Measurements from ENCODE around the gene KIF5A.
A peak's percentile ranks its signal among the peaks of the same experiment; 100 is the strongest.

The KIF5A gene

DNA sequence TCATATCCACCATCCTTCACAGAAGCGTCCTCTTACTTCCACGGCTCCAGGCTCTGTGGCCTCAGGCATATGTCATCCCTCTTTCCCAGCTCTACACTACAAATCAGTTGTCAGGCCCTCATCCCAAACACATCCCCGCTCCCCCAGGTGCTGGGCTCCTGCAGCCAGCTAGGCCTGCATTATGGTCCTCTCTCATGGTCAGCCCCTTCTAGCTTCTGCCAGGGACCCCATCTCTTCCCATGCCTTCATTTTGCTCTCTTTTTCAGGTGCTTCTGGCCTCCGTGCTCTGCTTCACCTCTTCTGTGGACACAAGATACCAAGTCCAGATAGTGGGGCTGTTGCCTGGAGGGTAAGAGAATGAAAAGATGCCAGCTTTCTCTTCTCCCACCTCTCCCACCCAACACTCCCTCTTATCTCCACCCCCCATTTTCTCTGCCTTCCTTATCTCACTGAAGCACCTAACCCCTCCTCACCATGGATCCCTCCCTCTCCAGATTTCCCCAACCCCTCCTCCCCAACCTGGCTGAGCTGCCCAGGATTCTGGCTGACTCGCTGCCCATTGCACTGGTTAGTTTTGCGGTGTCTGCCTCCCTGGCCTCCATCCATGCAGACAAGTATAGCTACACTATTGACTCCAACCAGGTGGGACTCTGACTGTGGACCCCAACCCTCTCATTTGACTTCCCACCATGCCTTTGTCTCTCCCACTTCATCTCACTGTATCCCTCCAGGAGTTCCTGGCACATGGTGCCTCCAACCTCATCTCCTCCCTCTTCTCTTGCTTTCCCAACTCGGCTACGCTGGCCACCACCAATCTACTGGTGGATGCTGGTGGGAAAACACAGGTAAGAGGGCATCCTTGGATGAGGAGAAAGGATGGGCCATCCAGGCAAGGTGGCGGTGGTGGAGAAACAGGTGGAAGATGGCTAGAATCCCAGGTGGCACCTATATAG lies 72.7 kb downstream of the KIF5A start:
- DNase-seq: no peak

DNA sequence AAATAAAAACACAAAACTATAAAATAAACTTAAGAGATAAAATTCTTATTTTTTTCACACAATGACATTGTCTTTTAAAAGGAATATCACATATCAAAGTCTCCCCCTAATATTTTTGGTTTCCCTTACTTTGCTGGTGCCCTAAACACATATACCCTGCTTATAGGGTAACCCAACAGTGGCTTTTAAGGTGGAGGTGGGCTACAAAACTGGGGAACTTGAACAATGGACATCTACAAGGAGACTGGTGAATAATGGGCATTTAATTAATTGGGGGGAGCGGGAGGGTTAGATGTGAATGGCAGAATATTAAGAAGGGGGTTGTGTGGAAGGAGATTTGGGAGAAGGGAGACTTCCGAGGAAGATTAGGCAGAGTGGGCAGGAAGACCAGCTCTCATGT lies 73.5 kb downstream of the KIF5A start:
- no peak for DNase-seq

DNA sequence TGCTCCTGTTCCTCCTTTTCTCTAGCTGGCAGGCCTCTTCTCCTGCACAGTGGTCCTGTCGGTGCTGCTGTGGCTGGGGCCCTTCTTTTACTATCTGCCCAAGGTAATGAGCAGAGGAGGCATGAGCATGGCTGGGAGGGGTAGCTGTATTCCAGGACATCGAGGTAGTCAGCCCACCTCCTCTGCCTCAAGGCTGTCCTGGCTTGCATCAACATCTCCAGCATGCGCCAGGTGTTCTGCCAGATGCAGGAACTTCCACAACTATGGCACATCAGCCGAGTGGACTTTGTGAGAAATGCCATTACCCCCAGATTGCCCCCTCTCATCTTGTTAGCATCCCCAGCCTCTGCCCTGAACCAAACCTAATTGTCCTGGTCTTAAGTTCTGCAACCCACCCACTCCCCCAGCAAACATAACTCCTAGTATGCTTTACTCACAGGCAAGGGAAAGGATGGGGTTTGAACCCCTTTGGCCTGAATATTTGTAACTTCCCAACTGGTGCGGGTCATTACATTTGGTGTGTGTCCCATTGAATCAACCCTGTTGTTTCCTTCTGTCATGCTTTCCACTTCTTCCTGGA lies 74.1 kb downstream of the KIF5A start:
- DNase-seq: no peak

DNA sequence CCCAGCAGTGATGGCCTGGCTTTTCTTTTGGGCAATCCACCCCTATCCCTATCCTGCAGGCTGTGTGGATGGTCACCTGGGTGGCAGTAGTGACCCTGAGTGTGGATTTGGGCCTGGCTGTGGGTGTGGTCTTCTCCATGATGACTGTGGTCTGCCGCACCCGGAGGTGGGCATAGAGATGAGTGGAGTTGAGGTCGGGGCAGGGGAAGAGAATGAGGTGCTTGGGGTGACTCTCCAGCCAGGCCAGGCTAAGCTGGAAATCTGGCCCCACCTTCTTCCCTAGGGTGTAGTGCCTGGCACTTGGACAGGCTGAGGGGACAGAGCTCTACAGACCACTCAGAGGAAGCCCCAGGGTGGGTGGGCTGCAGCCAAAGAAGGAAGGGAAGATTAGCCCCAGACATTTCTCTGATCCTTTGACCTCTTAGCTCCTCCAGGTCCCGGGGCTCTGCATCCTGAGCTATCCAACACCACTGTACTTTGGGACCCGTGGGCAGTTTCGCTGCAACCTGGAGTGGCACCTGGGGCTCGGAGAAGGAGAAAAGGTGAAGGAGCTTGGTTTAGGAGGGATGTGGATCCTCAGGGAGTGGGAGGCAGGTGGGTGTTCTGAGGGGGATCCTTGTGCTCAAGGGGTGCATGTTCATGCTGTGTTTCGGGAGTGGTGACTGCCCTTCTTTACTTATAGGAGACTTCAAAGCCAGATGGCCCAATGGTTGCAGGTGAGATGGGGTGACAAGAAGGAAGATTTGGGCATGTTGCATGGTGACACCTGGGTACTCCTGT lies 74.8 kb downstream of the KIF5A start:
- DNase-seq: no peak

DNA sequence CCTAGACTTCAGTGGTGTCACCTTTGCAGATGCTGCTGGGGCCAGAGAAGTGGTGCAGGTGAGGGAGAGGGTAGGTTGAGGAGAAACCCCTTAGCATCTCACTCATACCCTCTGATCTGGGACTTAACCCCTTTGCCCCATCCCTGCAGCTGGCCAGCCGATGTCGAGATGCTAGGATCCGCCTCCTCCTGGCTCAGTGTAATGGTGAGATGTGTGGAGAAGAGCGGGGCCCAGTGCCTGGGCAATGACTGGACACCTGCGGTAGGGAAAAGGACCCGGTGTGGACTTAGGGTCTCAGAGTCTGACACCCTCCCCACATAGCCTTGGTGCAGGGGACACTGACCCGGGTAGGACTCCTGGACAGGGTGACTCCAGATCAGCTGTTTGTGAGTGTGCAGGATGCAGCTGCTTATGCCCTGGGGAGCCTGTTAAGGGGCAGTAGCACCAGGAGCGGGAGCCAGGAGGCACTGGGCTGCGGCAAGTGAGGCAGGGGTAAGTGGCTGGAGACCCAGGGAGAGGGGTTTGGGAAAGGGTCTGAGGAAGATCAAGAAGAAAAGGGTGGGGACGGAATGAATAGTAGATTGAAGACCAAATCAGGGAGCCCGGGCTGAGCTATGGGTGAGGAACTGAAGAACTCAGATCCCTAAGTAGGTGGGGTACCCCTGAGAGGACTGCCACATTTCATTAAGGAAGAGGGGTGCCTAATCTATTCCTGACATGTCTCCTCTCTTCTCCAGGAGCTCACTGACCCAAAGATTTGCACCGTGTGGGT lies 75.6 kb downstream of the KIF5A start:
- DNase-seq: peak; percentile 47

DNA sequence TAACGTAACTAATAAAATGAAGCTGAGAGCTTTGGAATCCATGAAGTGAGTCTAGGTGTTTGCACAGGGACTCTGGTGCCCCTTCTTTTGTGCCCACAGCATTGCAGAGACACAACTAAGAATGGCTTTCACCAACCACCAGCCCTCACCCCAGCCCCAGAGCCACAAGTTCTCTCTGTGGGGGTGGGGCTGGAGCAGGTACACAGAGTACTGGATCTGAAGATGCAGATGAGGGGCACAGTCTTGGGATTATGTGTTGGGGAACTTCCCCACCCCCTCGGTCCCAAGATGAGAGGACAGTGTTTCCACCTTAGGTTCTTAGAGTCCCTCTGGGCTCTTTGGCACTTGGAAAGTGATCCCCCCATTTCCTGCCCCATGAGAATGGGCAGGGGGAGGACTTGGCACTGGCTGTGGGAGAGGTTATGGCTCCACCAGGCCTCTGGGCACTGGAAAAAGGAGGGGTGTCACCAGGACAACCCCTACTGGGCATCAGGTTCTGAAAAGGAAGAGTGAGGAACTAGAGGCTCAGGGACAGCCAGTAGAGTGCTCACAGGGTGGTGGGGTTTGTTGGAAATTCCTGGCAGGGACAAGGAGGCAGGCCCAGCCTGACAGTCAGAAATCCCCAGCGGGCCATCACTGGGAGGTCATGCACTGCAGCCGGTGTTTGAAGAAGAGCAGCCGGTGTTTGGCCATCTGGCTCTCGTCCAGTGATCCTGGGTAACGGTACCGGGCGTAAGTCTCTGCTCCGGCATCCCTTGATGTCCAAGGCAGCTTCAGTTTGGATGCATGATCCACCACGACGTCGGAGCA lies 76.5 kb downstream of the KIF5A start:
- DNase-seq: peak; percentile 46

DNA sequence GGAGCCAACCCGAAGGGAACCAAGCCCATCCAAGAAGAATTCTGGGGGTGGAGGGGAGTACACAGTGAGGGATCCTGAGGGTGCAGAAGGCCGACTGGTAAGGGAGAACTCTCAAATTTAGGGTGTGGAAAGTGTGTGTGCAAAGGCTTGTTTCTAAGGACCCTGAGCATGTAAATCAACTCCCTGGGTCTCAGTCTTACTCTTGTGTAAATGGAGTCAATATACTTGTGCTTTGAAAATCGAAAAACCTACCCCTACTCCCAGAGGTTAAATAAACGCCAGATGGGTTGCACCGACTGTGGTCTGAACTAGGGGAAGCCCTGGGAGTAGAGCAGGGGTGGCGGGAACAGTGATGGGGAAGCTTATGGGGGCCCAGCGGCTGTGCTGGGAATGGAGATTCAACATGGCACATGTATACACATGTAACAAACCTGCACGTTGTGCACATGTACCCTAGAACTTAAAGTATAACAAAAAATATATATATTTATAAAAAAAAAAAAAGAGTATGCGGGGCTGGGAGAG lies 77.1 kb downstream of the KIF5A start:
- no peak for DNase-seq

DNA sequence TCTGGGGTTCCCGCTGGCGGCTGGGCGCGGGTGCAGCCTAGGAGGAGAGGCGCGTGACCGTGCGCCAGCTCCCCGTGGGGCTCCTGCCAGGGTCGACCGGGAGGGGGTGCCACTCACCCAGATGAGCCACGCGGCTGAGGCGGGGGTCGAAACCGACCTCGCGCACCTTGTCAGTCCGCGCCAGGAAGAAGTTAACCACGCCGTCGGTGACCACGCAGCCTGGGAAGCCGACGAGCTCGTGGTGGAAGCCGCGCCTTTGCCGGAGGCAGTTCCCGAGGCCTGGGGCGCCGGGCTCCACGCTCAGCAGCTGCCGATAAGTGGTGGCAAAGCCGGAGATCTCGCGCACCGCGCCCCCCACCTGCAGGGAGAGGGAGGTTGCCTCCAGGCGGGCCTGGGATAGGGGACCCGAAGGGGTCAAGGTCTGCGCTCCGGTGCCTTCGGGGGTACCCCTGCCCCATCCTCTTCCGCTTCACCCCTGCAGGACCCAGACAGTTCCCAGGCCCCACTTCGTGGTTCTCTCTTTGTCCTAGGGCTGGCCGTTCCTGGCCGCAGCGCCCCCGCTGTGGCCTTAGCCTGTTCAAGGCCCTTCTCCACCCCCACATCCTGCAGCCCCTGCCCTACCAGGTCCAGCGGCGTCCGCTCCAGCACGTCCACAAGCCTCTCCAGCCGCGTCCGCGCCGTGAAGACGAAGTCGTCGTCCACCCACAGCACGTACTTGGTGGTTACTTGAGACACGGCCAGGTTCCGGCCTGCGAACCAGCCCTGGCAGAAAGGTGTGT lies 77.8 kb downstream of the KIF5A start:
- peak; percentile 67 for DNase-seq

DNA sequence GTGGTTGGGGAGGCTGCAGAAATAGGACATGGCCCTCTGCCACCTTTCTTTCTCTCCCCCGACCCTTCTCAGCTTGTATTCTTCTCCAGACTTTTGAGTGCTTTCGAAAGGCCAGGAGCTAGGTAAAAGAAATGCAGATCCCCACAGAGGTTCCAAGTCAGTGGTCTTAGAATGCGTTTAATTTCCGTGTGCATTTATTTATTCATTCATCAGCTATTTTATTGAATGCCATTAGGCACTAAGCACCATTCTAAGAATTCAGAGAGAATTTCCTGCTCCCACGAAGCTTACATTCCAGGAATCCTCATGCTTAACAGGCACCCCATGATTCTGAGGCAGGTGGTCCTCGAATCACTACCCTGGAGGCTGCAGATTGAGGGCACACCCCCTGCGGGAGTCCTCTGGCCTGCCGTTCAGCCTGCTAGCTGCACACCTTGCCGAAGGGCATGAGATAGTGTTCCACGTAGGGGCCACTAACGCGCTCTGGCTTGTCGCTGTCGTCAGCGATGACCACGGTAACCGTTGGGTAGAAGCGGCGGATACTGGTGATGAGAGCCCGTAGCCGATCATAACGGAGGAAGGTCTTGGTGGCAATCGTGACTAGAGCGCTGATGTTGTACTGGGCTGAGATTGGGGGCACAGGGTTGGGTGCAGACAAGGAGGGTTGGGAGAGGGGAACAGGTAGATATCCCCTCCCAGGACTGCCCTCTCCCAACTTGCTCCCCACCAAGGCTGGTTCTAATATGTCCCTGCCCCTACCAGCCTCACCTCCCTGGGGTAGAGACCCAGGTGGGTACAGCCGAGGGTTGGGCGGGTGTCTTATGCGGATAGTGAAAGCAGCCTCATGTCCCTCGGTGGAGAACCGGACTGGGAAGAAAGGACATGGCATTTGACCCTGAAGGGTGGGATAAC lies 78.7 kb downstream of the KIF5A start:
- no peak for DNase-seq

DNA sequence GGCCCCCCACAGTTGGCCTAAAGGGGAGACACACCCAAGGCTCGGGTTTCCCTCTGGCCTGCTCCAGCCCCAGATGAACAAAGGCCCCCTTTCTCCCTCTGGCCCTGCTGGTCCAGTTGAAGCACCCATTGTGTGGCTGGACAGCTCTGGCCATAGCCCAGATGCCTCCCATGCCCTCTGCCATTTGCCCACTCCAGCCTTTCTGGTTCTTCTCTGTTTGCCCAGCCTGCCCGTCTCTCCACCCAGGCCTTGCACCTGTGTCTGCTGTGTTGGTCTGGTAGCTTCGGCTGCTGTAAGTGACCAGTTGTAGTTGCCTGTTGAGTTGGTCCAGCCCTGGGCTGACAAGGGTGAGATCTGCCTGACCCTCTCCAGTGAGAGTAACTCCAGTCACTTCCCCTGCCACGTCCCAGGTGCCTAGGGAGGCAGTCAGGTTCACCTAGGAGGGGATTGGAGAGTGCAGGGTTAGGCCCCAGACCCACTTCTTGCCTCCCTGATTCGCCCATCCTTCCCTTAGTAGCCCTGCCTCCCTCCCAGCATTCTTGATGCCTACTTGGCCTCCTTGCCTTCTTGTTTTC lies 80.1 kb downstream of the KIF5A start:
- no peak for DNase-seq

DNA sequence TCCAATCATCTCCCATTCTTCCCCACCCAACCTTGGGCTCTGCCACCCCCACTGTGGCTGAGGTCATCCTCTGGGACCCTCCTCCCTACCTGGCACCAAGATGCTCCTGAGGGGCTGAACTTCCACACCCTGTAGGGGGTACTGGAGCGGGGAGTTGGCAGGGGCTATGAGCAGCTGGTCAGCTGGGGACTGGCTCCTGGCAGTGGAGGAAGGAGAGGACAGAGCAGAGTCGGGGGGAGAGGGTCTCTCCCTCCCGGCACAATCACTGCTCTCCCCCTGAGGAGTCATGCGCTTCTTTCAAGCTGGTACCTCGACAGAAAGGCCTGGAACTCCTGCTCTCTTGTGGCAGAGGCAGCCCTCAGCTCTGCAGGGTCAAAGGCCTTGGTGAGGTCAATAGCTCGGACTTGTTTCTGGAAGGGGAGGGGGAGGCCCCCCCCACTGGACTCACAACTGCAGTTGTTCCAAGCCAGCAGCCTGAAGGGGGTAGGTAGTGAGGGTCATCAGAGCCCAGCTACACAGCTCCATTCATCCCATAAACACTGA lies 81.1 kb downstream of the KIF5A start:
- peak; percentile 51 for DNase-seq

DNA sequence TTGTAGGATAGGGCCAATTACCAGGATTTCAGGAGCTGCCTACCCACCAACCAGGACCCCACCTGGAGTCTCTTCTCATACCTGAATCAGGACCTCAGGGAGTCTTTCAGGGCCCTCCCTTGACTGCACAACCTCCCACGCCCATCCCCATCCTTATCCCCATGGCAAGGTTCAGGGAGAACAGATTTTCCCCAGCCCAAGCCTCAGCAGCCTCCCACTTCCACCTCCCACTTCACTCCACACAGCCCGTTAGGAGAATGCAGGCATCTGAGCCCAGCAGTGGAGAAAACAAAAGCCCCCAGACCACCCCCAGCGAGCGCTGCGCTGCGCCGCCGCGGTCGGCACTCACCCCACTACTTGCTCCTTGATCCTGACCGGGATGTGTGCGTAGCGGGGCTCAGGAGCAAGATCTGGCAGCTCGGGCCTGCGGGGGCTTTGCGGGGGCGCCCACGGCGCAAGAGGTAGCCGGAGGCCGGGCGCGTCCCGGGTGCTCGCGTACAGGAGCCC lies 81.8 kb downstream of the KIF5A start:
- peak; percentile 54 for DNase-seq

DNA sequence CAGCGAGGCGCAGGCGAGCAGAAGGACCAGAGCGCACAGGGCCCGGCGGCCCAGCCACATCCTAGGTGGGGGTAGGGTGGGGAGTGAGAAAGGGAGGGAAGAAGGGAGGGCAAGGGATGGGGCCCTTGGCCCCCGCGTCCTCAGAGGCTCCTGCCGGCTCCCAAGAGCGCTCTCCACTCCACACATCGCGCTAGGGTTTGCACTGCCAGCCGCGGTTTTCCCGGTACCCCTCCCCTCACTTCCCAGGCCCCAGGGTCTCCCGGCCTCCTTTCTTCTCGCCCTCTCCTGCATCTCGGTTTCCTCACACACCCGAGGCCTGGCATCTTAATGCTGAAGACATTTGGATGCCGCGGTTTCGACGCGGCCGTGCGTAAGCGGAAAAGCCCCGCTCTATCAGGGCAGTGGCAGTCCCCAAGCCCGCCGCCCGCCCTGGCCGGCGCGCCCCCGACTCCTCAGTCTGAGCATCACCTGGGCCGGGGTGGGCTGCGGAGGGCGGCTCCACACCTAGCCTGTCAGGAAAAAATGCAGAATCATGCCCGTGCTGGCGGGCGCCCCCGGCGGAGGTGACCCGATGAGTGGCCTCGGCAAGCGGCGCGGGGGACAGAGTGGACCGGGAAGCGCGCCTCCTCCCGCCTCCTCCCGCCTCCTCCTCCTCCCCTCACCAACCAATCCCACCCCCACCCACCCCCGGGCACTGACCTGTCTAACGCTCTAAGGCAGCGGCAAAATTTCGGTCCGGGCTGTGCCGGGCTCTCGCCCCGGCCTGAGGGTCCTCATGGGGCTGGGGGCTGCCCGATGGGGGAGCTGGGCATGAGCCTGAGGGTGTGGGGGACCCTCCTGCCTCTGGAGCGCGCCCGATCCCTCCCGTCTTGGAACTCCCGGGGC lies 82.5 kb downstream of the KIF5A start:
- peak; percentile 70 for DNase-seq

DNA sequence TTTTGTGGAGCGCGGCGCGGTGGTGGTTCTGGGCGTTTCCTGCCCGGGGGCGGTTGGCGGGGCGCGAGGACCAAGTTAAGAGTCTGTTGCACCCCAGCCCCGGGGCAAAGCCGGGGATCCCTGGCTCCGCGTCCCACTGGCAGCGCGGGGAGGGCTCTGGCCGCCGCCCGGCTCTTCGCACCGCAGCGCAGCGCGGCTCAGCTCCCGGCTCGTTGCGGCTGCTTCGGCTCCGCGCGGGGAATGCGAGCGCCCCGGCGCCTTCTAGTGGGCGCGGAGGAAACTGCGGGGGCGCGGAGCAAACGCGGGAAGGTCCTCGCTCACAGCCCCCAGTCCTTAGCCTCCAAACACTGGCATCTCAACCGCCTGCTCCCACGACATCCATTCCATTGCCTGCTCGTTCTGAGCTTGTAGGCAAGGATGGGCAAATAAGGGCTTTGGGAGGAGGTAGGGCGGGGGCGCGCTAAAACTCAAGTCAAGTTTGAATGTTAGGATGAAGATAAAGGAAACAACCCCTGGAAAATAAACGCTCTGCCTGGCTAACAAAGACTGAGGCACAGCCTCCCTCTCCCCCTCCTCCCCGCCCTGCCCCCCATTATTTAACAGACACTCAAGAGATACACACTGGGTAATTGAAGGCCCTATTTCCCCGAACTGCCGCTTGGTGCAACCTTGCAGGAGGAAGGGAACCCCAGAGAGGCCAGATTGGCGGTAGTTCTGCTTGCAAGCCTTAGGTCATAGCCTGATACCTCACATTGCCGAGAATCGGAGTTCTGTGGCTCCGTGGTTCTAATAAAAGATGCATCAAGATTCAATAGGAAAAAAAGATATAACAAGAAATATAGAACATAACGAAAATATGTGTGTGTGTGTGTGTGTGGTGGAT lies 83.4 kb downstream of the KIF5A start, which contains the start of gene B4GALNT1:
Gene B4GALNT1 (minus strand): TSS at position 244 of the 883 bp plus-strand sequence. CDS start 1,069 bp downstream, outside the sequence.
- DNase-seq: peak; percentile 87
